H1 (cell line): ENCODE measurements around the gene IQCE.

Source experiments
- CBX8 ChIP-seq: fragments of 300-800, 300-1000 bp; sonication (generic); IDR thresholded peaks from 2 replicates; pipeline ENCODE4 v1.7.1; 2016; ENCODE audit warnings: low read depth, low read length, borderline replicate concordance
- CEBPB ChIP-seq: IDR thresholded peaks from 2 replicates; pipeline ENCODE4 v1.6.1; 2012; ENCODE audit warnings: low read depth, low read length
- CHD1 ChIP-seq: IDR thresholded peaks from 2 replicates; pipeline ENCODE4 v1.6.1; 2012; ENCODE audit warnings: low read depth, low read length, improper control_type of control experiment
- FOSL1 ChIP-seq: IDR thresholded peaks from 2 replicates; pipeline ENCODE4 v1.6.1; 2011; ENCODE audit warnings: mild to moderate bottlenecking, low read depth, low read length, moderate library complexity; ENCODE audit not compliant: insufficient read depth
- JUND ChIP-seq: IDR thresholded peaks from 2 replicates; pipeline ENCODE4 v1.6.1; 2011; ENCODE audit warnings: mild to moderate bottlenecking, improper control_type of control experiment, low read length
- KDM1A ChIP-seq: fragments of 200-600, 300-600 bp; sonication (generic); IDR thresholded peaks from 2 replicates; pipeline ENCODE4 v1.7.1; 2016; ENCODE audit warnings: mild to moderate bottlenecking, low read length, borderline replicate concordance
- NRF1 ChIP-seq: IDR thresholded peaks from 2 replicates; pipeline ENCODE4 v1.6.1; 2011; ENCODE audit warnings: mild to moderate bottlenecking, low read depth, low read length, improper control_type of control experiment
- POLR2A ChIP-seq, 2 experiments: IDR thresholded peaks; 1 replicate in 1 of 2; 2 replicates in 1 of 2; pipeline ENCODE4 v1.6.1; 2011; ENCODE audit warnings: low read depth in 2 of 2, low read length in 2 of 2, mild to moderate bottlenecking in 2 of 2; ENCODE audit errors: control extremely low read depth in 1 of 2
- TBP ChIP-seq: IDR thresholded peaks from 2 replicates; pipeline ENCODE4 v1.6.1; 2011; ENCODE audit warnings: low read depth, low read length, improper control_type of control experiment
- TF ChIP-seq, protein P1 (sequence below): IDR thresholded peaks from 2 replicates; pipeline ENCODE4 v1.6.1; 2012; ENCODE audit warnings: low read length, inconsistent platforms
- TF ChIP-seq, protein P2 (sequence below): IDR thresholded peaks from 2 replicates; pipeline ENCODE4 v1.6.1; 2012; ENCODE audit warnings: inconsistent platforms
- TF ChIP-seq, protein P3 (sequence below), 3 experiments: IDR thresholded peaks; 1 replicate in 2 of 3; 2 replicates in 1 of 3; pipeline versions ENCODE4 v1.5.1 to v1.6.1; 2011; ENCODE audit warnings: low read length in 3 of 3, mild to moderate bottlenecking in 3 of 3, inconsistent platforms in 2 of 3, low read depth in 1 of 3, moderate library complexity in 1 of 3; ENCODE audit not compliant: insufficient read depth in 1 of 3; ENCODE audit errors: control extremely low read depth in 1 of 3

DNA sequence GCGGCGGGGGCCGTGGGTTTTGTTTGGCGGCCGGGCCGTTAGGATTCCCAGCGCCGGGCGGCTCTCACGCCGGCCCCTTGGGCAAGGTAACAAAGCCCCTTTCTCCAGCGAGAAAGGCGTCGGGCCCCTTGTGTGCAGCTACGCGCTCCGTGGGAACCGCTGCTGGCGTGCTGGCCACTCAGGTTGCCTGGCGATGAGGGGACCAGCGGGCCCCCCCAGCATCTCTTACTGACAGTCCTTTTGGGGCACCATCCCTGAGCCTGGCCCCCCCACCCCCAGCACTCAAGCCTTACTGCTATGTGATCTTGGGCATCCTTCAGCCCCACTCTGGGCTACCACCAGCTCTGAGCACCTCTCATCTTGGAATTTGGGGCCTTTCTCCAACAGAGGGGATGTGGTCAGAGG, 37.4 kb upstream of the IQCE start:
- TF ChIP-seq, protein P1, sequence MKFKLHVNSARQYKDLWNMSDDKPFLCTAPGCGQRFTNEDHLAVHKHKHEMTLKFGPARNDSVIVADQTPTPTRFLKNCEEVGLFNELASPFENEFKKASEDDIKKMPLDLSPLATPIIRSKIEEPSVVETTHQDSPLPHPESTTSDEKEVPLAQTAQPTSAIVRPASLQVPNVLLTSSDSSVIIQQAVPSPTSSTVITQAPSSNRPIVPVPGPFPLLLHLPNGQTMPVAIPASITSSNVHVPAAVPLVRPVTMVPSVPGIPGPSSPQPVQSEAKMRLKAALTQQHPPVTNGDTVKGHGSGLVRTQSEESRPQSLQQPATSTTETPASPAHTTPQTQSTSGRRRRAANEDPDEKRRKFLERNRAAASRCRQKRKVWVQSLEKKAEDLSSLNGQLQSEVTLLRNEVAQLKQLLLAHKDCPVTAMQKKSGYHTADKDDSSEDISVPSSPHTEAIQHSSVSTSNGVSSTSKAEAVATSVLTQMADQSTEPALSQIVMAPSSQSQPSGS = no peak
- TF ChIP-seq, protein P2, sequence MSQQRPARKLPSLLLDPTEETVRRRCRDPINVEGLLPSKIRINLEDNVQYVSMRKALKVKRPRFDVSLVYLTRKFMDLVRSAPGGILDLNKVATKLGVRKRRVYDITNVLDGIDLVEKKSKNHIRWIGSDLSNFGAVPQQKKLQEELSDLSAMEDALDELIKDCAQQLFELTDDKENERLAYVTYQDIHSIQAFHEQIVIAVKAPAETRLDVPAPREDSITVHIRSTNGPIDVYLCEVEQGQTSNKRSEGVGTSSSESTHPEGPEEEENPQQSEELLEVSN = no peak
- TF ChIP-seq CBX8 (no peak), KDM1A (no peak), JUND (no peak), CHD1 (no peak), CEBPB (no peak), TBP (no peak), NRF1 (no peak), FOSL1 (no peak), POLR2A (IDR thresholded peaks at IDR 0.05; ENCODE audit: control extremely low read depth in 1 of 2, low read depth in 2 of 2, low read length in 2 of 2) (no peak)
- TF ChIP-seq, protein P3, sequence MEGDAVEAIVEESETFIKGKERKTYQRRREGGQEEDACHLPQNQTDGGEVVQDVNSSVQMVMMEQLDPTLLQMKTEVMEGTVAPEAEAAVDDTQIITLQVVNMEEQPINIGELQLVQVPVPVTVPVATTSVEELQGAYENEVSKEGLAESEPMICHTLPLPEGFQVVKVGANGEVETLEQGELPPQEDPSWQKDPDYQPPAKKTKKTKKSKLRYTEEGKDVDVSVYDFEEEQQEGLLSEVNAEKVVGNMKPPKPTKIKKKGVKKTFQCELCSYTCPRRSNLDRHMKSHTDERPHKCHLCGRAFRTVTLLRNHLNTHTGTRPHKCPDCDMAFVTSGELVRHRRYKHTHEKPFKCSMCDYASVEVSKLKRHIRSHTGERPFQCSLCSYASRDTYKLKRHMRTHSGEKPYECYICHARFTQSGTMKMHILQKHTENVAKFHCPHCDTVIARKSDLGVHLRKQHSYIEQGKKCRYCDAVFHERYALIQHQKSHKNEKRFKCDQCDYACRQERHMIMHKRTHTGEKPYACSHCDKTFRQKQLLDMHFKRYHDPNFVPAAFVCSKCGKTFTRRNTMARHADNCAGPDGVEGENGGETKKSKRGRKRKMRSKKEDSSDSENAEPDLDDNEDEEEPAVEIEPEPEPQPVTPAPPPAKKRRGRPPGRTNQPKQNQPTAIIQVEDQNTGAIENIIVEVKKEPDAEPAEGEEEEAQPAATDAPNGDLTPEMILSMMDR (IDR thresholded peaks at IDR 0.05; ENCODE audit: control extremely low read depth in 1 of 3, insufficient read depth in 1 of 3, low read depth in 1 of 3, low read length in 3 of 3) = no peak
